HG02588 (cell line): ENCODE data around the gene CYP11A1.

Source experiments
- ATAC-seq: cut with Tn5 transposase; IDR thresholded peaks from one replicate; pipeline ENCODE4 v1.9.1; 2021; ENCODE audit warnings: mild to moderate bottlenecking, moderate library complexity; ENCODE audit not compliant: unreplicated experiment

The CYP11A1 gene

DNA sequence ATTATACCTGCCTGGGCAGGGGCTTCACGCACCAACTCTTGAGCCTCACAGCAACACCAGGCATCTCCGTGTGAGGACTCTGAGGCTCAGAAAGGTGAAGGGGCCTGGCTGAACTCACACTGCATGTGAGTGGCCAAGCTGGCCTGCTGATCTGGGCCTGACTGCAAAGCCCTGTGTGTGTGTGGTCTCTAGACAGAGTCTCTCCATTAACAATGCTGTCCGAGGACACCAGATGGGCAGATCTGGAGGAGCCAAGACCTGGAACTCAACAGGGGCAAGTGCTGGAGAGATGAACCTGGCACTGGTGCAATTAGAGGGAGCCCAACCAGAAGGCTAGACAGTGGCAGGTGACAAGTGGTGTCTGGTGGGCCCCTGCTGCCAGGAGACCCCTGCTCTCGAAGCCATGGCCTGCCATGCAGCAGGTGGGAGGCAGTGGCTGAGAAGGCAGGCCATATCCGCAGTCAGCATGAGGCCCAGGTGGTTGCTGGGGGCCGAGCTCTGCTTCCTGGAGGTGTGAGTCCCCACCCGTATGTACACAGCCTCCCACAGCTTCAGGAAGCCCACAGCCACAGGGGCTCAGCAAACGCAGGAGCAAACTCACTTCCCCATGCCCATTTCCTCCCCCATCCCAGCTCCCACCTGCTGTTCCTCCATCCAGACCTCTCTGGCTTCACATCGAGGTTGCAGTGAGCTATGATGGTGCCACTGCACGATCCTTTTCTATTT lies 39.0 kb downstream of the CYP11A1 start:
- ATAC-seq: no peak

DNA sequence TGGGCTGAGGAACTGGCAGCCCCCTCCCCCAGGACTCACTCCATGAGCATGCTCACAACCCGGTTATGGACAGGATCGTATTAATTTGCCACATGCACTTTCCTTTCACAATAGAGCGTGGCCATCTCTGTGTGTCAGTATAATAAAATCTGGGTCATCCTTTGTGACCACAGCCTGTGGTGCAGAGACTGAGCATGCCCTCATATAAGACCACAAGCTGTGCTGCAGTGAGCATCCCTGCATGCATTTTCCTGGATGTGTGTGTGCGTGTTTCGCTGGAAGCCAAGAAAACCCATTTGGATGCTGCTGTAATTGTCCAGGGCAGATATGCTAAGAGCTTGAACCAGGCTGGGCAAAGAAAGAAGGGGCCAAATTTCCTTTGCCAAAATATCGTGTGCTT lies 39.7 kb downstream of the CYP11A1 start:
- ATAC-seq: no peak

DNA sequence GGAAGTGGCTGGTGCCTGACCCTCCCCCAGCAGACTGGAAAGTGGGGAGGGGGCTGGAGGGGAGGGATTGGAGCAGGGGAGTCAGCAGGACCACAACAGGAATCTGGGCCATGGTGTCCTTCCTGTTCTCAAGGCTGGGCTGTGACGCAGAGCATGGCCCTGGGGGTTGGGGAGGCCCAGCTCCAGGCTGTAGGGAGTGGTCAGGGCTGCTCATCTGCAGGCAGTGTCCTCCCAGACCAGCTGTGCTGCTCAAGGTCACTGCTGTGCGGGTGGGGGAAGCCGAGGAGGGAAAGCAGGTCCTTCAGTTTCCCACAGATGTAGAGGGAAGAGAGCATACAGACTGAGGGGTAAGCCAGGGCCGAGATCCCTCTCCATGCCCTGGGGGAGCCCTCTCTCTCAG lies 40.7 kb downstream of the CYP11A1 start:
- no peak for ATAC-seq

DNA sequence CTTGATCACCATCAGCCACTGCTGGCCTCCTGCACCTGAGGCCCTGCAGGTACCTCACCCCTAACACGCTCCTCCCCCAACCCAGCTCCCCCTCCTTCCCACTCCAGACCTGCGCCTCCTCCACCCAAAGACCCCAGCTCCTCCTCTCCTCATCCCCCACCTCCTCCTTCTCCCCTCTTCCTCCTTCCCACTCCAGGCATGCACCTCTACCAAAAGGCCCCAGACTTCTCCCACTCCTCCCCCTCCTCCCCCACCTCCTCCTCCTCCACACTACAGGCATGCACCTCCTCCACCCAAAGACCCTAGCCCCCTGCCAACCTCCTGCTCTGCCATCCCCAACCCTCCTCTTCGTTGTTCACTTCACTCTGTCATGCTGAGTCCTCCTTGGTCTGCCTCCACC lies 42.7 kb downstream of the CYP11A1 start:
- no peak for ATAC-seq

DNA sequence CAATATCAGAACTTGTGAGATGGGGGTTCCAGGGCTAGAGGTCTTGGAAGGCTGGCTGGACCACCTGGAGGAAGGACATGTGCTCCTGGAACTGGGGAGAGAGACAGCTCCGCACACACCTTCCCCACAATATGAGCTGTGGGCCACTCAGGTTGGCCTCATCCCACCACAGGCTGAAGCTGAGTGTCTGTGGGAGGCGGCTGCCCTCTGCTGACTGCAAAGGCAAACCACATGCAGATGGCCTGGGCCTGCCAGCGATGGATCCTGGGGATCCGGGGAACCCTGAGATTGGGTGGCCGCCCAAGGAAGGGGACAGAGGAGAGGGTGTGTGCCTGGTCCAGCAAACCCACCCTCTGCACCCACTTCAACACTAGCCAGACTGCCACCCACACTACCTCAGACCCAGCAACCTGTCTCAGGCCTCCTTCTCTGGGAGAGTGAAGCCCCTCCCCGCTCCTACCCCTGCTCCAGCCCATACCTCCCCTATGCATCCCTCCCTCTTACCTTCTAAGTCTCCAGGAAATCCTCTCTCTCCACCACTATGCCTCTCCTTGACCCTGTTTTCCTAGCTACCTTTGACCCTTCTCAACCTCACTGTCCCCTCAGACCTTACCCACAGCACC lies 44.8 kb downstream of the CYP11A1 start:
- no peak for ATAC-seq

DNA sequence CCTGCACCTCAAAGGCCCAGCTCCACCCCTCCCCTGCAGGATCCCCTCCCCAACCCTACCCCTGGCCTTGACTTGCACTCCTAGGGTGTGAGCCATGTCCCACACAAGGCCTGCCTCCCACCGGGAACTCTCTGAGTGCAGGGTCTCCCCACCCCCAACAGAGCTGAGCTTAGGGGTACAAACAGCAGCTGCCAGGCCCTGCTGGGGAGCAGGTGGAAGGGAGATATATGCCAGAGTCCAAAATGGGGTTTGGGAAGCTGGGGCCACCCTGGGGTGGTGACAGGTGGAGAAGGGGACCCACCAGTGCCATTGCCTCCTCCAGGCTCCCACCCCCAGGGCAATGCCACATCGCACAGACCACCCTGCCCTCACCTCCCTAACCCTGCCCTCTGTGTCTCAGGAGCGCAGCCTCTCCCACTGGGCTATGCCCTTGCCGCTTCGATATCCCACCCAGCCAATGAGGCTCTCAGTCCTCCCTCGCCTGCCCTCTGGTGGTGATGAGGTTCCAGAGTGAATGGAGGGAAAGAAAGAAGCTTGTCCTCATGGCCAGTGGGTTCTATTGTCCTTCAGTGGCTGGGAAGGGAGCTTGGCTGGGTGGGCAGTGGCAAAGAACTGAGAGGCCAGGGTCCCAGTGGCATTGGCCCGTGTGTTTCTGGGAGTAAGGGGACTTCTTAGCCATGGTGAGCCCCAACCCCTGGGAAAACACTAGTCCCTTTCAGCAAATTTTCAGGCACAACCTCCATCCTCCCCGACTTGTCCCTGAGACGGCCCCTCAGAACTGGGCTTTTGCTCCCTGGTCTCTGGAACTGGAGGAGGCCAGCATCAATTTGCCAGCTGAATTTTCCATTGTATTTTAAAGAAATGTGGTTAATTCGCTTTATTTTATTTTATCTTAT lies 46.8 kb downstream of the CYP11A1 start:
- no peak for ATAC-seq

DNA sequence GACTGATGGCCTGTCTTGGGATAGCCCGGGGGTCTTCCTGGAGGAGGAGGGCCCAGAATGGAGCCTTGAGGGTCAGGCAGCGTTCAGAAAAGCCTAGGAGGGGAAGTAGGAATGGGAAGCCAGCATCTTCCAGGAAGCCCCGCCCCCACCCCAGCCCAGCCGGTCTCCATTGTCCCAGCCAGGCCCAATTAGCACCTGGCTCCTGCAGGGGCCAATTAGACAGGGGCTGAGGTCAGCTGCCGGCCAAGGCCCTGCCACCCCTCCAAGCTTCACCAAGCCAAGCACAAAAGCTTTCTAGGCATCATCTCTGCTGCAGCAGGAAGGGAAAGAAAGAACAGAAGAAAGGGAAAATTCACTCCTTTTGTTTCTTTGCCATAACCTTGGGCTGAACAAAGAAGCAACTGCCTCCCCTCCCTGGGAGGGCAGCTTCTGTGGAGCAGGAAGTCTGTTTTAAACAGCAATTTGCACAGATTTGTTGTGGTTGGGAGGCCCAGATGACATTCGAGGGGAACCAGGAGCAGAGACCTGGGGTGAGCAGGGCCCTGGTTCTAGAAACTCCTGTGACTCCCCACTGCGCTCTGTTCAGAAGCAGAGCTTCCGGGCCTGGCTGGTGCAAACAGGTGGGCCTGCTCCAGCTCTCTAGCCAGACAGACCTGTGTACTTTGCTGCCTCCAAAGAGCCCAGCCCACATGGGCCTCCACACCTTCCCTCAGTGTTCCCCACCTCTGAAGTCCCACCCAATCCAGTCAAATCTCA lies 47.7 kb downstream of the CYP11A1 start:
- ATAC-seq: no peak

DNA sequence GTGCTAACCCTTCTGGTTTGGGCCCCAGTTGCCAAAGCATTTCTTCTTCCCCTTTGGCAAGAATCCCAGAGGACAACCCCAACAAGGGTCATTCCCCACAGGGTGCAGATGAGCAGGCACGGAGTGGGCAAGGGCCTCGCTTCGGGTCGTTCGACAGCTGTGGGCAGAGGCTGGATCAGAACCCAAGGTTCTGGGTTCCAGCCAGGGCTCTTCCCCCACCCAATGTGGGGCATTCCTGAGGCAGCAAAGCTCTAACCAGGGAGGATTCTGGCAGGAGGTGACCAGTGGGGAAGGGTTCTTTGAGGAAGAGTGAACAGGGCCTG lies 48.3 kb downstream of the CYP11A1 start:
- no peak for ATAC-seq

DNA sequence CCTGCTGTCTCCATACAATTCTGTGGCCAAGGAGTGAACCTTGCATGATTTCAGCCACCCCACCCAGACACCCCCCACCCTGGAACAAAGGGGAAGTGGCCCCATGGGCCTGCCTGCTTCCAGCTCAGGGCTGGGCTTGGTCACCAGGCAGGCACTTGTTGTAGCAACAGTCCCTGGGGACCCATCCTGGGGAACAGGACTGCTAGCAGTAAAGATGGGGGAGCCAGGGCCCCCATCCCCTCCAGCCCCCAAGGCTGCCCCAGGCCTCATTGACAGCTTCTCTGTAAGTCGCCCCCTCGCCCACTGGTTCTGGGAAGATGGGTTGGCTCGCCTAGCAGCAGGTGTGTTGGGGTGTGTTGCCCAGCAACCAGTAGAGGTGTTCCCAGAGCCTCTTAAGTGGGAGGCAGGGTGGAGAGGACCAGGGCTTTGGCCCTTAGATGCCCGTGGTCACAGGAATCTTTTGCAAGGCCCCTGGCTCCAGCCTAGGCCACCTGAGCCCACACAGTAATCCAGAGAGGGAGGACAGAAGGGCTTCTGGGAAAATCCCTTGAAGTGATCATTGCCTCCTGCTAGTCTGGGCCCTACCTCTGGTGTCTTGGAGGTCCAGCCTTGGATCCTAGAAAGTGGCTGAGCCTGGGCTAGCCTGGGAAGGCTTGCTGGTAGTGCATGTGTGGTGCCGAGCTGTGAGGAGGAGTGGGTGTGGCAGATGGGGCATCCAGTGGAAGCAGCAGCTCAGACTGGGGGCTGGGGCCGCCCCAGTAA lies 48.9 kb downstream of the CYP11A1 start:
- ATAC-seq: no peak

DNA sequence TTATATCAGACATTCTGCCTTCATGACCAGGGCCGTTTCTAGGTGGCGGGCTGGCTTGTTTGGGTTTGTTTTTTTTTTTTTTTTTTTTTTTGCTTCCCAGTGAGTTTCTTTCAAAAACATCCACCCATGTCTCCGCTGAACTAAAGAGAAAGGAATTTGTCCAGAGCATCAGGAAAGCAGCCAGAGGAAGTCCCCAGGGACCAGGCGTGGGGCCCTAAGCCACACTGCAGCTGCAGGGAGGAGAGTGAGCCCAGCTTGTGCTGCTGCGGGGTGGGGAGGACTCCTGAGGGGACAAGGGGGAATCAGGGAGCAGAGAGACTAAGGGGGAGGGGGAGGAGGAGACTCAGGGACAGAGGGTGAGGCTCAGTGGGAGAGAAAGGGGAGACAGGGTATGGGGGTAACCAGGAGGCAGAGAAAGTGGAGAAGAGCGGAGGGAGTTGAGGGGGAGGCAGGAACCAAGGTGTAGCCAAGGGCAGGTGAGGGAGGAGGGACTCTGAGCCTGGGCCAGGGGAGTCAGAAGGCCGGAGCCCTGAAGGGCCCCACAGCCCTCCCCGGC lies 49.5 kb downstream of the CYP11A1 start:
- ATAC-seq: no peak

DNA sequence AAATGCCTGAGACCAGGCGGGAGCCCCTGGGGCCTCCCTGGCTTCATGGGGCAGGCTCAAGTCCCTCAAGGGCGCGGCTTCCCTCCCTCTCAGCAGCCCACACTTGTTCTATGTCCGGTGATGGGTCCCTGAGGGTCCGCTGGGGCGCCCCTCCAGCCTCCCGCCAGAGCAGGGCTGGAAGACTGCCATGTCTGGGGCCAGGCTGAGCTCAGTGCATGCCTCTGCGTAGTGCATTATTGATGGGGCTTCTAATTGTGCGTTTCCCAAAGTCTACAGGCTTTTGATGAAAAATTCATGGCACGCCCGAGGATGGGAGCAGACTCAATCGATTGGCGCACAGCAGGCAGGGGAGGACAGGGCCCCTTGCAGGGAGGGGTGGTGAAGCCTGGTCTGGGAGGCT lies 51.3 kb downstream of the CYP11A1 start:
- no peak for ATAC-seq

DNA sequence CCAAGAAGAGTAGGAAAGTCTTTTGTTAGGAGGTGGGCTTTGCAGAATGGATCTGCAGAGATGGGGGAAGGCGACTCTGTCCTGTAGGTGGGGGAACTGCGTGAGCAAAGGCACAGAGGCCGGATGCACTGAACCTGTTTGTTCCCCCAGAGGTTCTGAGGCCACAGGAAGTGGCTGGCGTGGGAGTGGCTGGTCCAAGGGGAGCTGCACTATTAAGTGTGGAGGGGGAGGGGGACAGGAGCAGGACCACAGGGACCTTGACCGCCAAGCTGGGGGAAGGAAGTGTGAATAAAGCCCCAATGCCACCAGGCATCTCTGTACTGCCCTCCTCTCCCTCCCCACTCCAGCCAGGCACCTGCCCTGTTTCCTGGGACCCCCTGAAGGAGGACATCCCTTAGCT lies 51.8 kb downstream of the CYP11A1 start:
- ATAC-seq: no peak

DNA sequence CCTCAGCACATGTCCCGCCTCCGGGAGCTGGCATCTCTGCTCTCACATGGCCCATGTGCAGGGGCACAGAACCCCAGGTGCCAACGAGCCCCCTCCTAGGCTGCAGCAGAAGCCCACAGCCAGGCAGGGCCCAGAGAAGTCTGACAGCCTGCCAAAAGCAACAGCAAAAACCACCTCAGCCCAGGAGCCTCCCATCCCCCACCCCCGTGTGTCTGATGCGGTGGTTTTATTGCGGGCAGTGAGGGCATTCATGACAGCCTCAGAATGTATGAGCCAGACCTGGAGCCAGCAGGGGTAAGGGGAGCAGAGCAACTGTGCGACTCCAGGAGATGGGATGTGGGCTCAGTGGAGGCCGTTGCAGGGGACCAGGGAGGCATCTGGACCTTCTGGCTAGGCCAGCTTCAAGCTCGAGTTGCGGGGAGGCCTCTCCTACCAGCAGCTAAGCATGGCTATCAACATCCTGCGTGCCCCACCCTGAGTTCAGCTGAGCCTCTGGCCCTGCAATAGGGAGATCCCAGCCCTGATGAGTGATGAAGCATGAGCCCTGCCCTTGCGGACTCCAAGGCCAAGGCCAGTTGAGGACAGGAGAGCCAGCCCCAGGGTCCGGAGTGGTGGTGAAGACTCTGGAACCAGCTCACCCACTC lies 52.5 kb downstream of the CYP11A1 start:
- no peak for ATAC-seq

DNA sequence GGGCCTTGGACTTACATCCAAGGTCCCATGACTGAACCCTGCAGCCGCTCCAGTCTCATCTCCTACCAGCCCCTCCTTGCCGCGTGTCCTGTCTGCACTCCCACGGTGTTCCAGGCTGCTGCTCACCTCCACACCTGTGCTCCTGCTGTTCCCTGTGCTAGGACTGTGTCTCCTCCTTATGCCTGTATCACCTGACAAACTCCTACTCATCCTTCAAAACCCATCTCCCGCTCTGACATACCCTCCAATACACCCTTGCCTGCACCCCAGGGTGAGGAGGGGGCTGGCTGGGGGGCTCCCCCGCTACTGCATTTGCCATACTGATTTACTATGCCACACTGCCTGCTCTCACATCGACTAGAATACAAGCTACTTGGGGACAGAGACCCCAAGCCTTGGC lies 53.6 kb downstream of the CYP11A1 start:
- no peak for ATAC-seq

DNA sequence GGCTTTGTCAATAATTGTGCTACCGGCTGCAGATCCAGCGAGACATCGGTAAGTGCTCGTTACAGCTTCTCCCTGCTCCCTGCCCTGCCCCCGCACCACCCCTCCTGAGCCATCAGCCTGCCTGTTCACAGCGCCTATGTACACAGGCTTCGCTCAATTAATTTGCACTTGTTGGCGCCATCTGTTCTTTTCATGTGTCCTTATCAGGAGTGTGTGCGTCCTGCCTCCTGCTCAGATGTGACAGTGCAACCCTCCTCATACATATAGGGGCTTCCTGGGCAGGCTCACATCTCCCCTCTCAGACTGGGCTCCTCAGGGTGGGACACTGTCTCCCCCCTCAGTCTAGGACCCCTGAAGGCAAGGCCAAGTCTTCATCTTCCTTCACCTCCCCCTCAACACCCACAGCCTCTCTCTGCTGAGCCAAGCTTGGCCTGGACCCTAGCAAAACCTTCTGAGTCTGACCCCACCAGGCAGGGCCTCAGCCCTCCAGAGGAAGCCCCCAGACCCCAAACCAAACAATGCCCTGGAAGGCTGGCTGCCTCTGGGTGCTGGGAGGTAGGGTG lies 54.9 kb downstream of the CYP11A1 start:
- ATAC-seq: no peak

DNA sequence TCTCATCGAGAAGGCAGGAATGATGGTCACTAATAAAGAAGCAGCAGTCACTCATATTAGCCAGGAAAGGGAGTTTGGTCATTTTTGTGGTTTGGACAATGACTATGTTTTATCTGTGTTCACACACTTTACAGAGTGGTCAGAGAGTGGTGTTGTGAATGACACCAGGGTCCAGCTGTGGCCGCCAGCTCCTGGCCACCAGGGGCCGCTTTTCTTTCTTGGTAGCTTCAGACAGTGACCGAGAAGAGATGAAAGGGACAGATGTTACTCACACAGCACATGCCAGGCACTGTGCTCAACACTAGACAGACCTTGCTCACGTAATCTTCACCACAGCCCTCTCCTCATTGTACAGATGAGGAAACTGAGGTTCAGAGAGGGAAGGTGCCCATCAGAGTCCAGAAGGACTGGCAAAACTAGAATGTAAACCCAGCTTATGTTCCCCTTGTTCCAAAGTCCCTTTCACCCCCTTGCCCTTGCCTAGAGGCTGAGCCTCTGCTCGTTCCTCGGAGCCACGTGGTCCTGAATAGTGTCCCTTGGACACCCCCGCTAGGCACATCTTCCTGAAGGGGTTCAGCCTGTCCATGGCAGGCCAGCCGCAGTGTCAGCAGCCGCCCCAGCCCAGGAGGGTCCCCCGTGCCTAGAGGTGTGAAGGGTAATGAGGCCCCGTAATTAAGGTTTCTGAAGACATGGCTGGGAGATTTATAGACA lies 55.6 kb downstream of the CYP11A1 start:
- no peak for ATAC-seq

DNA sequence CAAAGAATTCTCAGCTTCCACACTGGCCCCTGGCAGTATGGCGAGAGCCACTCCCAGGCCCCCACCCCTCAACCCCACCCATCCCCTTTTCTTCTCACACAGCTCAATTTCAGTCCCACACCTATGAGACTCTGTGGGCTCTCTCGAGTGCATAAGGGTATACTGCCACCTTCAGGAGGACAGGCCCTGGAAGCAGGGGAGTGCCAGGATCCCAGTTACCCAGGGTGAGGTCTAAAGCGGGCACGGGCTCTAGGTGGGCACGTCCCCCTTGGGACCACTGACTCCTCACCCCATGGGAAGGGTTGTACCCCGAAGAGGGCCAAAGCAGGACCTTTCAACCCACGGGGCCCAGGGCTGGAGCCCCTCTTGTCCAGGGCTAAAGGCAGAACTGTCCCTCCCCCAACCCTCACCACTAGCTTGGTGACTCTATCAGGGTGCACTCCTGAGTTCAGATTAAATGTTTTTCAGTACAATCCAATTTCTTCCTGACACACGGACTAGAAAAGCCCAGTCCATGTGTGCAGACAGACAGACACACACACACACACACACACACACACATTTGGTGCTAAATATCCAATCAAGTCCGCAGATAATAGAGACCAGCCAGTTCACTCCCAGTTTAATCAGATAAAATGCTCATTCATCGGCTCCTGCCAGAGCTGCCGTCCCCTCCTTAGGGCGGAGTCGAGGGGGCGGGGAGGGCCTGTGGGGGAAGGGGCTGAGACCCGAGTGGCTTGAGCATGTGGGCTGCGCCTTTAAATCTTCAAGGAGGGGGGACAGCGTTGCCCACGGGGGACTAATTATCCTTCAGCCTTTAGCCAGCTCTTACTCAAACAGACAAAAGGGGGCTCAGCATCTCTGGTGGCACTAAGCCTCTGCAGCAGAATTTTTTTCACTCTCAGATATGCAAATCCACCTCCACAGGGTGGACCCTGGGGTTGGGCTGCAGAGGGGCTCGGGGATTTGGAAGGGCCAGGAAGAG lies 59.3 kb downstream of the CYP11A1 start:
- no peak for ATAC-seq

DNA sequence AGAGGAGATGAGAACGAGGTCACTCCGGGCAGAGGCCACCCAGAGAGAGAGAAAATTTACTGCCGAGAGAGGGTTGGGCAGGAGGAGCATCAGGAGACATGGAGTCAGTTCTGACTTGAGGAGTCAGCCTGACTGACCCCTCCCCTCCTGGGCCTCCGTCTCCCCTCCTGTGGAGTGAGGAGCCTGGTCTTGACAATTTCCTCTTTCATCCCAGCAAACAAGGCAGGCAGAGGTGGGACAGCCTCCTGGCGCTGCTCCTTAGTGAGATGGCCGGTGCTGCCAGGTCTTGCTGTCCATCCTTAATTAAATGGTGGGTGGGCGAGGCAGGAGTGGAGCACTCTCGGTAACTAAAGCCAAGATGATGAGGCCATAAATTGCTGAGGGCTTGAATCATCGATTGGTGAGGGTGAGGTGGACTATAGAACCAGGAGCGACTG lies 60.6 kb downstream of the CYP11A1 start:
- ATAC-seq: no peak
